ENCODE results near the gene TXNL4B. TPM values are rescaled to one million over a fixed set of nuclear protein-coding genes. Genes with fewer than 3 reads are reported as not detected.
"Not testable (repeated sequence)": the region's sequence is repeated elsewhere in the genome, so short reads cannot be mapped to it uniquely, and the experiment has no call there.

Gene TXNL4B
- total and polyA plus RNA-seq, 8 donors: 0.87 to 23.3 (median 6.5) TPM

DNA sequence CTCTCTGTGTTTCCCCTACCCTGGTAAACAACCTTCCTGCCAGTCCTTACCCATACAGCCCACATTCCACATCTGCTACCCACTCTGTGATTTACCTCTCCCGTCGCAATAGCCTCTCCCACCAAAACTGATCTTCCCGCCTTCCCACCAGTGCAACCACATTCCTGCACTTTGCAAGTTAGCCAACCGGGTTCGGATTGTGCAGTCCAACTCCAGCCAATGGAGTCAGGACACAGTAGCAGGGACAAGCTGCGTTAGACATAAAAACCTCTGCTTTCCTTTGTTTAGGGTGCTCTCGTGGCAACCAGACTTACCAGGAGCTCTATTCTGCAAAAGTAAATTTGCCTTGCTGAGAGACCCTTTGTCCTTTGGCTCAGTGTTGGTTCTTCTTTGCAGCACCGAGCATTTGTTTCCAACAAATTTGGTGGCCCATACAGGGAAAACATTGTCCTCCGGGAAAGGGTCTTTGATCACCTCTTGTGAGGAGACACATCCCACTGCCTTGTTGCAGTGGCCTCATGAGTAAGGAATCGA lies 29.0 kb downstream of the TXNL4B start:
- intact Hi-C loops (cut with DNase I; ENCODE audit: low total_unique reads): loop anchor here (5.0 kb wide), 1 partner anchor 33 kb away; no protein-coding TSS in a partner anchor
- Histone ChIP-seq H3K27ac (no peak overlapping the region), H3K36me3 (peaks cover 0 to 18% (median 5%) of the 10 kb centered on the region in 4 donors), H3K4me3 (no peak overlapping the region), H3K9me3 (no peaks in the 10 kb centered on the region), H3K4me1 (peaks cover 0 to 11% (median 0%) of the 10 kb centered on the region in 4 donors), H3K27me3 (no peaks in the 10 kb centered on the region)
- WGBS, 5 donors: 88 to 91% (median 88%) methylated on average over 10 of the region's 10 CpGs
- no peak for TF ChIP-seq POLR2A (IDR thresholded peaks at IDR 0.05)
- TF ChIP-seq, protein P1, sequence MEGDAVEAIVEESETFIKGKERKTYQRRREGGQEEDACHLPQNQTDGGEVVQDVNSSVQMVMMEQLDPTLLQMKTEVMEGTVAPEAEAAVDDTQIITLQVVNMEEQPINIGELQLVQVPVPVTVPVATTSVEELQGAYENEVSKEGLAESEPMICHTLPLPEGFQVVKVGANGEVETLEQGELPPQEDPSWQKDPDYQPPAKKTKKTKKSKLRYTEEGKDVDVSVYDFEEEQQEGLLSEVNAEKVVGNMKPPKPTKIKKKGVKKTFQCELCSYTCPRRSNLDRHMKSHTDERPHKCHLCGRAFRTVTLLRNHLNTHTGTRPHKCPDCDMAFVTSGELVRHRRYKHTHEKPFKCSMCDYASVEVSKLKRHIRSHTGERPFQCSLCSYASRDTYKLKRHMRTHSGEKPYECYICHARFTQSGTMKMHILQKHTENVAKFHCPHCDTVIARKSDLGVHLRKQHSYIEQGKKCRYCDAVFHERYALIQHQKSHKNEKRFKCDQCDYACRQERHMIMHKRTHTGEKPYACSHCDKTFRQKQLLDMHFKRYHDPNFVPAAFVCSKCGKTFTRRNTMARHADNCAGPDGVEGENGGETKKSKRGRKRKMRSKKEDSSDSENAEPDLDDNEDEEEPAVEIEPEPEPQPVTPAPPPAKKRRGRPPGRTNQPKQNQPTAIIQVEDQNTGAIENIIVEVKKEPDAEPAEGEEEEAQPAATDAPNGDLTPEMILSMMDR (IDR thresholded peaks at IDR 0.05): no peak
- no peak for TF ChIP-seq EP300 (IDR thresholded peaks at IDR 0.05)
- no peak for TF ChIP-seq POLR2AphosphoS5 (IDR thresholded peaks at IDR 0.05)
- DNase-seq: no peak

DNA sequence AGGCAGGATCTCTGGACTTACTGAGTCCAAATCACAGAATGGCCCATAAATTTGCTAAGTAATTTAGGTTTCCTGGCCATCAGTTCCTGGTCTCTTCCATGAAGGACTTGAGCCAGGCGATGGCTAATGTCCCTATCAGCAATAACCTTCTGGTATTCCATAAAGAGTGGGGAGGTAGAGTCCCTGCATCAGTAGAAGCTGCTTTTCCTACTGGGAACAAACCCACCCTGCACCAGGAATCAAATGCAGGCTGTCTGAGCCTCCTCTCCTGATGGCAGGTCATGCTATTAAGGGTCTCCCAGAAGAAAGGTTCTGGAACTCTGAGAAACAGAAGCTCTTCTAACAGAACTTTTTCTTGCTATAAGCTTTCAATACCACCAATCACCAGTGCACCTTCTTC lies 31.9 kb downstream of the TXNL4B start:
- WGBS, 5 donors: 93 to 100% (median 98%) methylated on average over 1 of the region's 1 CpG
- H3K4me3 ChIP-seq: no peak overlapping the region
- intact Hi-C loops (cut with DNase I; ENCODE audit: low total_unique reads): loop anchor here (5.0 kb wide), 1 partner anchor 36 kb away; no protein-coding TSS in a partner anchor
- no peaks in the 10 kb centered on the region for H3K27me3 ChIP-seq
- H3K9me3 ChIP-seq: no peaks in the 10 kb centered on the region
- DNase-seq: no peak
- H3K27ac ChIP-seq: no peak overlapping the region
- H3K4me1 ChIP-seq: no peaks in the 10 kb centered on the region
- peaks cover 0 to 18% (median 5%) of the 10 kb centered on the region in 4 donors for H3K36me3 ChIP-seq
- TF ChIP-seq EP300 (IDR thresholded peaks at IDR 0.05): no peak
- TF ChIP-seq, protein P1 (IDR thresholded peaks at IDR 0.05): no peak
- TF ChIP-seq POLR2AphosphoS5 (IDR thresholded peaks at IDR 0.05): no peak
- TF ChIP-seq POLR2A (IDR thresholded peaks at IDR 0.05): no peak

DNA sequence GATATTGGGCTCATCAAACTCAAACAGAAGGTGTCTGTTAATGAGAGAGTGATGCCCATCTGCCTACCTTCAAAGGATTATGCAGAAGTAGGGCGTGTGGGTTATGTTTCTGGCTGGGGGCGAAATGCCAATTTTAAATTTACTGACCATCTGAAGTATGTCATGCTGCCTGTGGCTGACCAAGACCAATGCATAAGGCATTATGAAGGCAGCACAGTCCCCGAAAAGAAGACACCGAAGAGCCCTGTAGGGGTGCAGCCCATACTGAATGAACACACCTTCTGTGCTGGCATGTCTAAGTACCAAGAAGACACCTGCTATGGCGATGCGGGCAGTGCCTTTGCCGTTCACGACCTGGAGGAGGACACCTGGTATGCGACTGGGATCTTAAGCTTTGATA lies 33.0 kb downstream of the TXNL4B start:
- Histone ChIP-seq H3K9me3 (no peaks in the 10 kb centered on the region), H3K27ac (no peak overlapping the region), H3K4me3 (no peak overlapping the region), H3K36me3 (peaks cover 0 to 18% (median 5%) of the 10 kb centered on the region in 4 donors), H3K27me3 (no peaks in the 10 kb centered on the region), H3K4me1 (no peaks in the 10 kb centered on the region)
- 91 to 95% (median 93%) methylated on average over 9 of the region's 9 CpGs for WGBS, 5 donors
- TF ChIP-seq POLR2A (IDR thresholded peaks at IDR 0.05) (no peak), POLR2AphosphoS5 (IDR thresholded peaks at IDR 0.05) (no peak), EP300 (IDR thresholded peaks at IDR 0.05) (no peak)
- TF ChIP-seq, protein P1 (IDR thresholded peaks at IDR 0.05): no peak
- intact Hi-C loops (cut with DNase I; ENCODE audit: low total_unique reads): loop anchor here (5.0 kb wide), 1 partner anchor 37 kb away; no protein-coding TSS in a partner anchor
- no peak for DNase-seq

DNA sequence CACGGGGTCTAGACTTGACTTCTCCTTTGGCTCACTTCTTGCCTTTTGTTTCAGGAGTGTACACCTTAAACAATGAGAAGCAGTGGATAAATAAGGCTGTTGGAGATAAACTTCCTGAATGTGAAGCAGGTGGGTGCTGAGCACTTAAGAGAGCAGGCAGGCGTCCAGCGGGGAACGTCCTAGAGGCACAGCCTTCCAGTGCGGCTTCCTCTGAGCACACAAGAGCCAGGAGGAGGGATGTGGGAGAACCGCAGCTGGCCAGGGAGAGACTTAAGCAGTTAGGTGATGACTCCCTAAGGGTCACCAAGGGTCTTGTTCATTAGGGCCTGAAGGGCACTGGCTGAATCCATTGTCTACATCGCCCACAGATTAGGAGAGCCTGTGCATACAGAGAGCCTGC lies 34.4 kb downstream of the TXNL4B start:
- H3K27me3 ChIP-seq; H3K4me1 ChIP-seq; H3K9me3 ChIP-seq; intact Hi-C loops (cut with DNase I; ENCODE audit: low total_unique reads); H3K4me3 ChIP-seq; H3K27ac ChIP-seq; DNase-seq; H3K36me3 ChIP-seq: not testable (repeated sequence)
- WGBS, 5 donors: 23 to 45% (median 41%) methylated on average over 5 to 7 of the region's 7 CpGs

DNA sequence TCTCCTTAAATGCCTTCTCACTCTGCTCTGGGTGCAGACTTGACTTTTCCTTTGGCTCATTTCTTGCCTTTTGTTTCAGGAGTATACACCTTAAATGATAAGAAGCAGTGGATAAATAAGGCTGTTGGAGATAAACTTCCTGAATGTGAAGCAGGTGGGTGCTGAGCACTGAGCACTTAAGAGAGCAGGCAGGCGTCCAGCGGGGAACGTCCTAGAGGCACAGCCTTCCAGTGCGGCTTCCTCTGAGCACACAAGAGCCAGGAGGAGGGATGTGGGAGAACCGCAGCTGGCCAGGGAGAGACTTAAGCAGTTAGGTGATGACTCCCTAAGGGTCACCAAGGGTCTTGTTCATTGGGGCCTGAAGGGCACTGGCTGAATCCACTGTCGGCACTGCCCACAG lies 36.1 kb downstream of the TXNL4B start:
- 20 to 40% methylated on average over 1 to 2 of the region's 6 CpGs; no CpG with 5 or more reads in 3 of the 5 donors for WGBS, 5 donors
- intact Hi-C loops (cut with DNase I; ENCODE audit: low total_unique reads); DNase-seq; H3K9me3 ChIP-seq; H3K4me3 ChIP-seq; H3K4me1 ChIP-seq; H3K27me3 ChIP-seq; H3K27ac ChIP-seq; H3K36me3 ChIP-seq: not testable (repeated sequence)
